Measurements from ENCODE around the gene ATF1.
A peak's percentile ranks its signal among the peaks of the same experiment; 100 is the strongest.
"Not testable (repeated sequence)": the region's sequence is repeated elsewhere in the genome, so short reads cannot be mapped to it uniquely, and the experiment has no call there.

Gene ATF1

GRCh38 chr12:50862316-50862715, 98.4 kb downstream of the ATF1 start:
- DNase-seq (ENCODE audit: low spot score) = peak; percentile 57

- DNase-seq (ENCODE audit: low spot score) = no peak
These were observed 101.4 kb downstream of the ATF1 start for GRCh38 chr12:50865266-50865665.

GRCh38 chr12:50868881-50869280, 105.0 kb downstream of the ATF1 start:
- not testable (repeated sequence) for DNase-seq (ENCODE audit: low spot score)
